GM18861 (cell line): ENCODE data around the gene ZNF286A.
"Not testable (repeated sequence)": the region's sequence is repeated elsewhere in the genome, so short reads cannot be mapped to it uniquely, and the experiment has no call there.

Experiments used
- ATAC-seq: cut with Tn5 transposase; IDR thresholded peaks from one replicate; pipeline ENCODE4 v1.9.1; 2021; ENCODE audit not compliant: unreplicated experiment

Gene ZNF286A

DNA sequence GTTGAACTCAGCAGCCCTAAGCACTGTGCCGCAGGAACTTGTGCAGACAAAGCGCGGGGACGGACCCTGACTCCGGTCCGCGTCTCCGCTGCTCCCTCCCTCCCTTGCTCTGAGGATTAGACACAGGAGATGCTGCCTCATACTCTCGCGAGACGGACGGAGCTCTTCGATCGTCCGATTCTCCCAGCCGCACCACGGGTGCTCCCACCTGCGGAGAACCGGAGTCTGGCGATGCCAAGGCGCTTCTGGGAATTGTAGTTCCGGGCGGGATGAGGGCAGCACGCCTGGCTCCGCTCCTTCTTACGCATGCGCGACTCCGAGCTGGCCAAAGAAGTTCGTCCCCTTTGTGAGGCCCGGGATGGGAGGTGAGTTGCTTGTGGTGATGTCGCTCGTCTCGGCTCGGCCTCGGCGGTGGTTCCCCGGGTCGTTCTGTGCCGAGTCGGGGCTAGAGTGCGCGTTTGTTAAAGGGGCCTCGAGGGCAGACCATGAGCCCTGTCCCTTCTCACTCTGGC is at the start of gene ZNF286A:
ZNF286A (plus strand) TSS at position 340 of the 512 bp plus-strand sequence. CDS start 578 bp downstream, outside the sequence.
- ATAC-seq, result peak; percentile 98

- ATAC-seq, result no peak
Observed at GRCh38 chr17:15649861-15650421, 49.6 kb upstream of the ZNF286A start.

DNA sequence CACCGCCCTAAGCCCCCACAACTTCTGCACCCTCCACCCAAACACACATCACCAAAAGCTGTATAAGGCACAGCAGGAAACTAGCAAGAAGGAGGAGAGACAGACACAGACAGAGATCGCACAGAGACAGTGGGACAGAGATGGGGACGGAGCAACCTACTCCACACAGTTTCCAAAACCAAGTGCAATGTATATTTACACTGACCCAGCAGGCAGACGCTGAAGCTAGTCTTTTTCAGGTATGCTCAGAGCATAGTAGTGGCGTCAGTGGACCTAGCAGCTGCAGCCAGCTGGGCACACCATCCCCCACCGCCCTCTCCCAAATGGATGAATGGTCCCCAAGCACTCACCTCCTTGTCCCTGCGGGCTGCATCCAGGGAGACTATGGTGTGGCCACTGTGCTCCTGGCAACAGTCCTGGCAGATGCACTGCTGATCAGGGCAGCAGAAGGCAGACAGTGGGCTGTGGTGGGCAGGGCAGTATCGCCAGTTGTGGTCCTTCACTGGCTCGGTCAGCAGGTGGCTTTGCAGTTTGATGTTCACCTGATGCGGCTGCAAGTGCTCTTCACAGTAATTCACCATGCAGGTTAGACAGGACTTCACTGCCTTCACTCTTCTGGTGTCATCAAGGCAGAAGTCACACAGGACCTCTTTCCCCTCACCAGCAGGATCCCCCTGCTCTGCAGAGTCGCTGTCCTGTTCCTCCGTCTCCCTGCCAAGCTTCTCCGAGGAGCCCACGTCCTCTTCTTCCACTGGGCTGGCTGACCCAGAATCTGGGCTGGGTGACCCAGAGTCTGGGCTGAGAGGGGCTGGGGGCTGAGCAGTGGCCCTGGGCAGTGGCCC is 48.6 kb upstream of the ZNF286A start:
- no peak for ATAC-seq

DNA sequence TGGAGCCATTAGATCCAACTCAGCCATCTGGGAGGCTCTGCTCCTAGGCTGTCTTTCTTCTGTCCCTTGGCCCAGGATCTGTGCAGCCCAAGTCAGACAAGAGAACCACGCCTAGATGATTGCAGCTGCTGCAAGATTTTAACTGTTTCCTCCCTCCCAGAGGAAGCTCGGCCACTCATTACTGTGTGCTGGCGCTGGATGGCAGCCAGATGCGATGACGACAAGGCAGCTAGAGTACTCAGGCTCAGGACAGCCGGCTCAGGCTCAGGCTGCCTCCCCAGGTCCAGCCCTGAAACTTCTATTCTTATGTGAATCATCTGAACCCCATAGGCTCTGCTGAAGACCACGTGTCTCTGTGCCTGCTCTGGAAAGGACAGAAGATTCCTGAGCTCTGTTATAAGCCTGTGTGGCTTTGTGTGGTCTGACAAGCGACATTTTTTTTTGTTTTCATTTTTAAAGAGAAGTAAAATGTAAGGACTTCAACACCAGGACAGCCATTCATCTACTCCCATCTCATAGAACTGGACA is 47.9 kb upstream of the ZNF286A start:
- peak; percentile 93 for ATAC-seq

- ATAC-seq, result no peak
Observed at GRCh38 chr17:15652960-15653359, 46.6 kb upstream of the ZNF286A start.

GRCh38 chr17:15654401-15654800 is 45.2 kb upstream of the ZNF286A start:
- ATAC-seq, result not testable (repeated sequence)

DNA sequence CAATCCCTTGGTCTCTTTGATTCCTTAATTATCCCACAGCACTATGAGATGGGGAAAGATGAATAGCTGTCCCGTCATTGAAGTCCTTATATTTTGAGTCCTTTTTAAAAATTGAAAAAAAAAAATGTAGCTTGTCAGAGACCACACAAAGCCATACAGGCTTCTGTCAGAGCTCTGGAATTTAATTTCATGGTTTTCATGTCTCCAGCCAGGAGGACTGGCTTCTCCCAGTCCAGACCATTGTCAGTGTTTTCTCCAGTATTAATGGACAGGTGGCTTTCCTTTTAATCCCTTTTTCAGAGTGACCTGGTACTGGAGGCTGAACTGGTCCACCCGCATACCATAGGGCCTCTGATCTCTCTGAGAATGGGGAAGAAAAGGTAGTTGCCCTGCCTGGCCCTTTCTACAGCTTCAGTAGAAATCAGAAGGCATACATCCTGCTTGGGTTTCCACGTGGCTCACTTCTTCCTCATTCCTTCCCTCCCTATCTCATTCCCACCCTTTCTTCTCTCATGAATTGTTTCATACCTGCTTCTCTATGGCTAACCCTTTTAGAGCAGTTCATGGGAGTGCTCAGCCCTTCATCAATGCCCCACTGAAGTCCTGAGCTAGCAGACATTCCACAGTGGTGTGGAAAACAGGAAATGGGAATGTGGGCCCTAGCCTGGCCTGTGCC is 44.5 kb upstream of the ZNF286A start:
- ATAC-seq, result no peak

DNA sequence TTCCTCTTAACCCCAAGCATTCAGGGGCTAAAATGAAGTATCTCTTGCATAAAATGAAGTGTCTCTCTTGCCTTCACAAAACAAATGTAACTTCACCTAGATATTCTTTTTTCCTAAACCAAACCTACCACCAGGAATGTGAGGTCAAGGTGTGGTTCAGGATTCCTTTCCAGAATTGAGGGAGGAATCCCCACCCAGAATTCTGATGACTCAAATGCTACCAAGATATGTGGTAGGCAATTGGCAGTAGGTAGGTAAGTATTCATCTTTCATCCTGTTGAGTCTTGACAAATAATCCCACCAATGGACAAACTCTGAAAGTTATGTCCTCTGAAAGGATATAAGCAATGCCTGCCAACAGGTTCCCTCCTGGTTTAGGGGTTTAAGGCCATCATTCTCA is 41.7 kb upstream of the ZNF286A start:
- no peak for ATAC-seq

DNA sequence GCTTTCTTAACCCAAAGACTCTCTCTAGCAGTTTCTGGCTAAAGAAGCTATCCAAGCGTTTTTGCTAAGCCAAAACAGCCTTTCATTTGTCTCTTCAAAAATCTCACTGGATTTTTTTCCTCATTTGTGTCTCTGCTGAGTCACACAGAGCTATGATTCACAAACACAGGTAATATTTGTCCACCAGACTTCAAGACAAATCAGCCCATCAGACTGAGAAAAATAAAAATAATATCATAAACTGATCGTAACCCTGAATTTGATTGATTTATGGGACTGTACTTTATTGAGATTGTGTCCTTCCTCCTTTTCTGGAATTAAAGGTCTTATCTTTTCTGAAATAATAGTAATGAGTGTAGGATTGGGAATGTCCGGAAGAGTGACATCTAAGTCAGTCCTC is 41.3 kb upstream of the ZNF286A start:
- no peak for ATAC-seq

DNA sequence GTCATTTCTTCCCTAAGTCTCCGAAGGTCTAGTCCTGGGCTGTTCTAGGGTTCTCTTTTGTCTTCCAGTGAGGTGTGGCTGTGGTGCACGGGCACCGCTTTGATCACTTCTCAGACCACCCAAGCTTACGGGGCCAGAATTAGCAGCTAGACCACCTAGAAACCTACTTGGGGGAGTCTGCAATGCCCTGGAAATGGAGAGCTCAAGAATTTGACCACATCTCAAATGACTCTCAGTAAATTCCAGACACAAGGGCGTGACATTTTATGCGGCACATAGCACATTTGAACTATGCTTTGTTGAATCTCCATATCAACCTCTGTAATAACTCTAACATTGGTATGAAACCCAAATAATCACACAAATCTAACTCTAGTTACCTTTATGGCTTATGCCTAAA is 40.3 kb upstream of the ZNF286A start:
- no peak for ATAC-seq

DNA sequence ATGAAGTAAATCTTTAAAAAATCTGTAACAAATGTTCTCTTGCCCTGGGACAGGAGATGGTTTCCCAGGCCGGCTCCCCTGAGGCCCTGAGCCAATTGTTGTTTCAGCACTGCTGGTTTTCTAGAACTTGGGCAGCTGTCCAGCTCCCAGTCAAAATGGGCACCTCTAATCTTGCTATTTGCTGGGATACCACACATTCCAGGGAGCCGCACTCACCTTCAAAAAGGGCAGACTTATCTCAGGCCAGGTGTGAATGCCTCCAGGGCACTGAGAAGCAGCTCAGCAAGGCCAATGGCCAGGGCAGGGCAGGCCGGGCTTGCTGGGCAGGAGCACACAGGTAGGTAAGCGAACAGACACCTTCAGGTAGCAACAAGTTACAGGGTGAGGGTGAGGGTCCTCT is 39.9 kb upstream of the ZNF286A start:
- ATAC-seq, result no peak

DNA sequence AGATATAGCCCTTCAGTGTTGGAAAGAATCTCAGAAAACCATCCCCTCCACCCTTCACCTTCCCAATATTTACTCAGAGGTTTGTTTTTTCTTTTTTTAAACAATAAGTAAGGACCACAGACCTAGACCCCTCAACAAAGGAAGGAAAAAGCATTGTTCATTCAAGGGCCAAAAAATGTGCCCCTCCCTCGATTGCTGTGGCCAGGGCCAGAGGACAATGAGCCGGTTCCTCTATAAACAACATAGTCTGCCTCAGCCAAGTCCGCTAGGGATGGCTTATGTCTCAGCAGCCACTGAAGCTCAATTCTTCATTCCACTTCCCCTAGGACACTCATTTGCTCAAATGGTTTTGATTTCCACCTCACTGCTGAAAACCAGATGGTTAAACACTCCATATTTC is 39.5 kb upstream of the ZNF286A start:
- no peak for ATAC-seq

DNA sequence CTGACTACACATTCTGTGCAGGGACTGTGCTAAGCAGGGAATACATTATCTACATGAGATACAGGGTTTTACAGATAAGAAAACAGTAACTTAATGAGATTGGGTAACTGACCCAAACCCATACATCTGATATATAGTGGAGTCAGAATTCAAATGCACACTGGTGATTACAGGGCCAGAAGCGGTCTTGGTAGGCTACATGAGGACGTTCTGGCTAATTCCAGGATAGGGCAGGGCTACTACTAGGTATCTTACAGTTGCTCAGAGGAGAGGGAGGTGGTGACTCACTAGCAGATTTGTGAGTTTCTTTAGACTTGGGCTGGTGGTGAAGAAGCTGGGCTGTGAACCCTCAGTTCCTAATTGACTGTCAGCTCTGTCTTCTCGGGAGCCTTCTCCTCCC is 36.9 kb upstream of the ZNF286A start:
- no peak for ATAC-seq

DNA sequence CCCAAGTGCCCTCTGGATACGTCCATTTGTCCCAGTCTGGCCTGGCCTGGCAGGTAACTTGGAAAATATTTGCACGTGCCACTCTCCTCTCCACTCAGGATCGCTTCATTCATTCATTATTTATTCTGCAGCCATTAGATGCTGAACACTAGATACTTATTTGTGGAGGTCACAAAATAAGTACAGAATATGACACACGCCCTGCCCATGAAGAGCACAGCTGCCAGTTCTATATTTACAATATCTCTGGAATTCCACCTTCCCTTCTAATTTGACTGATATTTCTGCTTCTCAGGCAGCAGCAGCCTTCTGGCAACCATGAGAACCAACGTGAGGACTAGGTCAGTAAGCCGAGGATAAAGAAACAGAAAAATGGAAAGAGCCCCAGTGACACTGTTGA is 36.4 kb upstream of the ZNF286A start:
- ATAC-seq, result no peak

- ATAC-seq, result no peak
Observed at GRCh38 chr17:15663691-15664090, 35.9 kb upstream of the ZNF286A start.

DNA sequence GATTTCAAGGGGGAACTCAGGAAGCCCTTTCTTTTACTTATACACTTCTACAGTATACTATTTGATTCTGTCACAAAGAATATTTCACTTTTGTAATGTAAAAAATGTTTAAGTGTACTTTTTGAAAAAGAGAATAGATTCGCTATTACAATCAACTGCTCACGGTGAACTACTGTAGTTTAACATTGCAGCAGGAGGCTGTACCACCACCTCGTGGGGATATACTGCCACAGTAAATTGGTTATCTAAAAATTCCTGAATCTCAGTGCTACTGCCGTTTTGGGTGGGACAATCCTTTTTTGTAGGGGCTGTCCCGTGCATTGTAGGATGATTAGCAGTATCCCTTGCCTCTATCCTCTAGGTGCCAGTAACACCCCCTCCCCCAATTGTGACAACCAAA is 30.0 kb upstream of the ZNF286A start:
- not testable (repeated sequence) for ATAC-seq

GRCh38 chr17:15674640-15675039 is 24.9 kb upstream of the ZNF286A start:
- not testable (repeated sequence) for ATAC-seq

DNA sequence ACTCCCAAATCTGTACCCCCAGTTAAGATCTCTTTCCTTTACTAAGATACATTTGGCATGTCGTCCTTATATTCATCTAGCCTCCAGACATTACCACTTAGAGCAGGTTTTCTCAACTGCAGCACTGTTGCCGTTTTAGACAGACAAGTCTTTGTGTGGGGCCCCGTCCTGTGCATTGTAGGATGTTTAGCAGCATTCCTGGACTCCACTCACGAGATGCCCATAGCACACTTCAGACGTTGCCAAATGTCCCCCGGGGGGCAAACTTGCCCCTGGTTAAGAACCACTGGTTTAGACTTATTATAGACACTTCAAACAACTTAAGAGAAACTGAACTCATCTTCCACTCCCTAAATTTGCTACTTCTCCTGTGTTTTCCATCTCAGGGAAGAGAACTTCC is 23.6 kb upstream of the ZNF286A start:
- not testable (repeated sequence) for ATAC-seq

DNA sequence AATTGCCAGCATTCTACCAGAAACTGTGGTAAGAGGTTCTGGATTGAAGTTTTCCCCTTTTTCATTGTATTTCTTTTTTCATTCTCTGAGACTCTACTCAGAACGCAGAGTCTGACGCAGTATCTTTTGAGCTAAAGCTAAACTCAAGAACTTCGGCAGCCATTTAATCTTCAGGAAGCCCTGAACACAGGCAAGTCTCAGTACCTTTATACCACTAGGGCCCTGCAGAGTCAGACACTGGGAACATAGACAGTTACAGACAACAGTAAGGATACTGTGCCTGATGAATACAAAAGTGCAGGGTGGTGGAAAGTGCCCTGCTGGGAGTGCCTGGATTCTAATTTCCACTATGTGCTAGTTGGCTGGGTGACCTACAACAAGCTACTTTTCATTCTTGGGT is 16.4 kb upstream of the ZNF286A start:
- not testable (repeated sequence) for ATAC-seq

DNA sequence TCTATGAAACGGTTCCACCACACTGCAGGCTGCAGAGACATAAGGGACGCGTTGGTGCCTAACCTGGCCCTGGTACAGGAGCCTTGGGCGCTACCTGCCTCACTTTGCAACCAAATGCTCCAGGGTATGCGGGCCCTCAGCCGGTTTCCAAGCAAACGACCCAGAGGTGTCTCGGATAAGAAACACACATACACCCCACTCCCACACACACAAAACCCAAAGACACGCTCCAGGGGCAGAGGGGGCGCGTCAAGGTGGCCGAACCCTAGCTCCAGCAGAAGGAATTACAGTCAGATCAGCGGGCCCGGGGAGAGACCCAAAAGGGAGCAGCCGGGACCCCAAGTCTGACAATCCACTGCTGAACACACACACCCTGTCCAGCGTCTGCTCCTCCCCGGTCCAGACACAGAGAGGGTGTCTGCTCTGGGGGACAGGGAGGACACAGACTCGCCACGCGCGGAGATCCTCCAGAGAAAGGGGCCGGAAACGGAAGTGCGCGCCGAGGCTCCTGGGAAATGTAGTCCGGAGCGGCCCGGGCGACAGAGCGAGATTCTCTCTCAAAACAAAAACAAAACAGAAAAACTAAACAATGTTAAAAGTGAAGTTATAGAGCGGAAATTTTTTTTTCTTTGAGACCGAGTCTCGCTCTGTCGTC is 15.6 kb upstream of the ZNF286A start, which contains the start of gene TRIM16:
TRIM16 (minus strand) TSS at position 488 of the 655 bp plus-strand sequence. CDS start 32,702 bp downstream, outside the sequence.
- ATAC-seq, result peak; percentile 81

DNA sequence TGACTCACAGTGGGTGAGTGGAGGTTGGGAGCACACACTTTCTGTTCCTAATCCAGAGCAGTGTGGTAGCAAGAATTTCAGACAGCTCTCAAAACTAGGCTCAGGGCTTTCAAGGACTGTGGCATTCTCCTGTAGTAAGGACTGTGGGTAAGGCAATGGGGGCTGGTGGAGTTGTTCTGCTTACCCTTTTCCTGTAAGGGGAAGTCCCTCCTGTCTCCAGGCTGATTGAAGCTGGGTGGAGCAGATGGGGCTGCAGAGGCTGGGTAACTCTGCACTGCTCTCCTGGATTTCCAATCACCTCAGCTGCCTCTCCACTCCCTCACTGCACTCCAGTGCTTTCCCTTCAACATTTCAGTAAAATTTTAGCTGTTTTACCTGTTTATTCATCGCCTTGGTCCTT is 12.1 kb upstream of the ZNF286A start:
- ATAC-seq, result not testable (repeated sequence)
